Suprapubic skin (tissue), 4 donors: ENCODE measurements around the gene PALB2. TPM values are rescaled to one million over a fixed set of nuclear protein-coding genes. Genes with fewer than 3 reads are reported as not detected.
"Not testable (repeated sequence)": the region's sequence is repeated elsewhere in the genome, so short reads cannot be mapped to it uniquely, and the experiment has no call there.

Source experiments
- DNase-seq, 2 donors: peaks; one replicate each; pipeline ENCODE4 v3.0.0-alpha.2; 2019; ENCODE audit warnings: low spot score in 2 of 2
- H3K27ac ChIP-seq: fragments of 200-600 bp; sonication (generic); one replicate; pipeline ENCODE4 v1.5.1; 2019
- H3K27me3 ChIP-seq: fragments of 200-600 bp; sonication (generic); one replicate; pipeline ENCODE4 v1.5.1; 2019
- H3K36me3 ChIP-seq: fragments of 200-600 bp; sonication (generic); one replicate; pipeline ENCODE4 v1.5.1; 2019
- H3K4me1 ChIP-seq: fragments of 200-600 bp; sonication (generic); one replicate; pipeline ENCODE4 v1.5.1; 2019
- H3K4me3 ChIP-seq: fragments of 200-600 bp; sonication (generic); one replicate; pipeline ENCODE4 v1.5.1; 2019; ENCODE audit warnings: mild to moderate bottlenecking
- H3K9me3 ChIP-seq: fragments of 200-600 bp; sonication (generic); one replicate; pipeline ENCODE4 v1.5.1; 2019
- CTCF ChIP-seq, 2 donors: fragments of 200-600 bp in 1 of 2; fragments of 450-650 bp in 1 of 2; sonication (generic) in 1 of 2; IDR thresholded peaks; one replicate each; pipeline ENCODE4 v1.5.1; 2016 to 2019; ENCODE audit warnings: antibody characterized with exemption in 2 of 2, mild to moderate bottlenecking in 1 of 2, moderate library complexity in 1 of 2
- EP300 ChIP-seq: sonication (generic); formaldehyde crosslinking; IDR thresholded peaks from one replicate; pipeline ENCODE4 v1.6.1; 2017; ENCODE audit warnings: antibody characterized with exemption
- POLR2A ChIP-seq, 2 donors: fragments of 450-650 bp; IDR thresholded peaks; one replicate each; pipeline ENCODE4 v1.6.1; 2017; ENCODE audit warnings: antibody characterized with exemption in 2 of 2, mild to moderate bottlenecking in 2 of 2, moderate library complexity in 2 of 2
- POLR2AphosphoS5 ChIP-seq, 3 donors: sonication (generic); formaldehyde crosslinking; IDR thresholded peaks; one replicate each; pipeline ENCODE4 v1.6.1; 2017; ENCODE audit warnings: antibody characterized with exemption in 3 of 3
- WGBS: methylation state at CpG from one replicate; pipeline ENCODE4 v1.1.5; 2018; 5-methylcytosine and 5-hydroxymethylcytosine counted together
- total RNA-seq, 4 donors: library from RNA; depleted of rRNA; stranded (reverse); fragments of >200 nt; gene quantifications; one replicate each; pipeline ENCODE4 v1.1.0, GENCODE V29; 2016

Gene PALB2
- total RNA-seq, 4 donors from 2014 or later, result 11.8 to 16.8 (median 15.8) TPM

- TF ChIP-seq POLR2AphosphoS5 (IDR thresholded peaks at IDR 0.05), result no peak
- TF ChIP-seq CTCF (IDR thresholded peaks at IDR 0.05), result no peak
- TF ChIP-seq POLR2A (IDR thresholded peaks at IDR 0.05), result no peak
- no peak for TF ChIP-seq EP300
- no peaks in the 10 kb centered on the region for H3K27me3 ChIP-seq
- H3K36me3 ChIP-seq, result peaks cover 36% of the 10 kb centered on the region
- DNase-seq, result no peak
- no peaks in the 10 kb centered on the region for H3K9me3 ChIP-seq
- H3K27ac ChIP-seq, result peak overlapping the region; percentile 88
- 1% methylated on average over 8 of the region's 8 CpGs for WGBS
- H3K4me1 ChIP-seq, result peaks cover 23% of the 10 kb centered on the region
- H3K4me3 ChIP-seq, result peak overlapping the region; percentile 87
Measured at GRCh38 chr16:23640615-23640930, 537 bp downstream of the PALB2 start.

- Histone ChIP-seq H3K36me3 (peaks cover 47% of the 10 kb centered on the region), H3K9me3 (no peaks in the 10 kb centered on the region), H3K27ac (no peak overlapping the region), H3K27me3 (no peaks in the 10 kb centered on the region), H3K4me1 (peaks cover 12% of the 10 kb centered on the region), H3K4me3 (no peak overlapping the region)
- TF ChIP-seq POLR2A (IDR thresholded peaks at IDR 0.05) (no peak), POLR2AphosphoS5 (IDR thresholded peaks at IDR 0.05) (no peak), EP300 (no peak), CTCF (IDR thresholded peaks at IDR 0.05) (no peak)
- no peak for DNase-seq
Measured at GRCh38 chr16:23635958-23636357, 5.2 kb downstream of the PALB2 start.

GRCh38 chr16:23634461-23635036, 6.6 kb downstream of the PALB2 start:
- Histone ChIP-seq H3K27me3 (no peaks in the 10 kb centered on the region), H3K4me1 (peaks cover 3% of the 10 kb centered on the region), H3K36me3 (peaks cover 52% of the 10 kb centered on the region), H3K27ac (no peak overlapping the region), H3K9me3 (no peaks in the 10 kb centered on the region), H3K4me3 (no peak overlapping the region)
- 96% methylated on average over 4 of the region's 4 CpGs for WGBS
- DNase-seq, result no peak
- TF ChIP-seq POLR2A (IDR thresholded peaks at IDR 0.05) (no peak), CTCF (IDR thresholded peaks at IDR 0.05) (no peak), POLR2AphosphoS5 (IDR thresholded peaks at IDR 0.05) (no peak), EP300 (no peak)

GRCh38 chr16:23631874-23632273, 9.2 kb downstream of the PALB2 start:
- H3K27ac ChIP-seq, H3K4me3 ChIP-seq, DNase-seq, H3K4me1 ChIP-seq, H3K9me3 ChIP-seq, H3K27me3 ChIP-seq: not testable (repeated sequence)
- WGBS, result 97% methylated on average over 3 of the region's 3 CpGs
- H3K36me3 ChIP-seq, result peaks cover 54% of the 10 kb centered on the region

- Histone ChIP-seq H3K9me3 (no peaks in the 10 kb centered on the region), H3K27ac (no peak overlapping the region), H3K4me1 (peaks cover 2% of the 10 kb centered on the region), H3K4me3 (no peak overlapping the region), H3K27me3 (no peaks in the 10 kb centered on the region), H3K36me3 (peaks cover 56% of the 10 kb centered on the region)
- WGBS, result 74% methylated on average over 8 of the region's 8 CpGs
- no peak for DNase-seq
- TF ChIP-seq POLR2A (IDR thresholded peaks at IDR 0.05) (no peak), EP300 (no peak), POLR2AphosphoS5 (IDR thresholded peaks at IDR 0.05) (no peak), CTCF (IDR thresholded peaks at IDR 0.05) (no peak)
Measured at GRCh38 chr16:23629516-23629915, 11.6 kb downstream of the PALB2 start.

- TF ChIP-seq POLR2AphosphoS5 (IDR thresholded peaks at IDR 0.05) (no peak), EP300 (no peak), CTCF (IDR thresholded peaks at IDR 0.05) (no peak), POLR2A (IDR thresholded peaks at IDR 0.05) (no peak)
- Histone ChIP-seq H3K27ac (no peak overlapping the region), H3K9me3 (no peaks in the 10 kb centered on the region), H3K36me3 (peaks cover 80% of the 10 kb centered on the region), H3K4me1 (no peaks in the 10 kb centered on the region), H3K27me3 (no peaks in the 10 kb centered on the region), H3K4me3 (no peak overlapping the region)
- DNase-seq, result no peak
Measured at GRCh38 chr16:23624092-23624491, 17.0 kb downstream of the PALB2 start.
